ENCODE measurements around the gene SLC2A8. TPM values are rescaled to one million over a fixed set of nuclear protein-coding genes. Genes with fewer than 3 reads are reported as not detected.

The SLC2A8 gene
- total RNA-seq, 1 donor from 2014 or later: 48.0 TPM

GRCh38 chr9:127392166-127392565 is 4.8 kb upstream of the SLC2A8 start:
- H3K27me3 Mint-ChIP-seq: no peaks in the 10 kb centered on the region
- TF ChIP-seq CTCF (IDR thresholded peaks at IDR 0.05; ENCODE audit: unreplicated experiment): no peak
- H3K4me1 Mint-ChIP-seq (ENCODE audit: low read depth): peaks cover 17% of the 10 kb centered on the region
- H3K27ac Mint-ChIP-seq: no peak overlapping the region
- DNase-seq (ENCODE audit: low spot score, unreplicated experiment): no peak
- no peaks in the 10 kb centered on the region for H3K36me3 Mint-ChIP-seq (ENCODE audit: insufficient read depth)
- H3K4me3 Mint-ChIP-seq (ENCODE audit: low read depth): no peak overlapping the region
- no peaks in the 10 kb centered on the region for H3K9me3 Mint-ChIP-seq (ENCODE audit: low read depth)

GRCh38 chr9:127392976-127393375 is 4.0 kb upstream of the SLC2A8 start:
- no peak overlapping the region for H3K27ac Mint-ChIP-seq
- no peaks in the 10 kb centered on the region for H3K36me3 Mint-ChIP-seq (ENCODE audit: insufficient read depth)
- DNase-seq (ENCODE audit: low spot score, unreplicated experiment): no peak
- no peaks in the 10 kb centered on the region for H3K9me3 Mint-ChIP-seq (ENCODE audit: low read depth)
- TF ChIP-seq CTCF (IDR thresholded peaks at IDR 0.05; ENCODE audit: unreplicated experiment): no peak
- H3K4me3 Mint-ChIP-seq (ENCODE audit: low read depth): no peak overlapping the region
- no peaks in the 10 kb centered on the region for H3K27me3 Mint-ChIP-seq
- H3K4me1 Mint-ChIP-seq (ENCODE audit: low read depth): peaks cover 17% of the 10 kb centered on the region

GRCh38 chr9:127393645-127394044 is 3.3 kb upstream of the SLC2A8 start:
- no peak for DNase-seq (ENCODE audit: low spot score, unreplicated experiment)
- no peaks in the 10 kb centered on the region for H3K9me3 Mint-ChIP-seq (ENCODE audit: low read depth)
- H3K27me3 Mint-ChIP-seq: no peaks in the 10 kb centered on the region
- no peak overlapping the region for H3K4me3 Mint-ChIP-seq (ENCODE audit: low read depth)
- H3K4me1 Mint-ChIP-seq (ENCODE audit: low read depth): peaks cover 22% of the 10 kb centered on the region
- H3K27ac Mint-ChIP-seq: no peak overlapping the region
- no peaks in the 10 kb centered on the region for H3K36me3 Mint-ChIP-seq (ENCODE audit: insufficient read depth)
- TF ChIP-seq CTCF (IDR thresholded peaks at IDR 0.05; ENCODE audit: unreplicated experiment): no peak

GRCh38 chr9:127395497-127396252 is 1.3 kb upstream of the SLC2A8 start:
- H3K36me3 Mint-ChIP-seq (ENCODE audit: insufficient read depth): peaks cover 1% of the 10 kb centered on the region
- TF ChIP-seq CTCF (IDR thresholded peaks at IDR 0.05; ENCODE audit: unreplicated experiment): no peak
- H3K4me3 Mint-ChIP-seq (ENCODE audit: low read depth): peak overlapping the region; percentile 78
- H3K4me1 Mint-ChIP-seq (ENCODE audit: low read depth): peaks cover 17% of the 10 kb centered on the region
- H3K27ac Mint-ChIP-seq: peak overlapping the region; percentile 90
- no peaks in the 10 kb centered on the region for H3K9me3 Mint-ChIP-seq (ENCODE audit: low read depth)
- DNase-seq (ENCODE audit: low spot score, unreplicated experiment): no peak
- H3K27me3 Mint-ChIP-seq: no peaks in the 10 kb centered on the region

- Mint-ChIP-seq H3K36me3 (ENCODE audit: insufficient read depth) (peaks cover 1% of the 10 kb centered on the region), H3K4me1 (ENCODE audit: low read depth) (peaks cover 17% of the 10 kb centered on the region), H3K9me3 (ENCODE audit: low read depth) (no peaks in the 10 kb centered on the region), H3K4me3 (ENCODE audit: low read depth) (peak overlapping the region; percentile 78), H3K27ac (peak overlapping the region; percentile 90), H3K27me3 (no peaks in the 10 kb centered on the region)
- no peak for DNase-seq (ENCODE audit: low spot score, unreplicated experiment)
- TF ChIP-seq CTCF (IDR thresholded peaks at IDR 0.05; ENCODE audit: unreplicated experiment): no peak
Measured at GRCh38 chr9:127396253-127396807, 639 bp upstream of the SLC2A8 start.
